Astrocyte of the cerebellum (primary cell): ENCODE results near the gene RHAG.

Experiments
- DNase-seq: peaks from one replicate; pipeline ENCODE4 v3.0.0-alpha.2; 2011; ENCODE audit warnings: low read depth
- H3K4me3 ChIP-seq: 2 replicates; pipeline ENCODE4 v1.5.1; 2011; ENCODE audit warnings: mild to moderate bottlenecking, low read depth, low read length, moderate library complexity
- in situ Hi-C: cut with HindIII; loops from 2 replicates; pipeline ENCODE4 v1.10.0; 2017; ENCODE audit warnings: low sequenced_read_pairs
- TF ChIP-seq, protein P1 (sequence below): IDR thresholded peaks from 2 replicates; pipeline ENCODE4 v1.5.1; 2012; ENCODE audit warnings: low read length, low read depth, moderate library complexity, mild to moderate bottlenecking; ENCODE audit errors: missing control alignments

RHAG gene

DNA sequence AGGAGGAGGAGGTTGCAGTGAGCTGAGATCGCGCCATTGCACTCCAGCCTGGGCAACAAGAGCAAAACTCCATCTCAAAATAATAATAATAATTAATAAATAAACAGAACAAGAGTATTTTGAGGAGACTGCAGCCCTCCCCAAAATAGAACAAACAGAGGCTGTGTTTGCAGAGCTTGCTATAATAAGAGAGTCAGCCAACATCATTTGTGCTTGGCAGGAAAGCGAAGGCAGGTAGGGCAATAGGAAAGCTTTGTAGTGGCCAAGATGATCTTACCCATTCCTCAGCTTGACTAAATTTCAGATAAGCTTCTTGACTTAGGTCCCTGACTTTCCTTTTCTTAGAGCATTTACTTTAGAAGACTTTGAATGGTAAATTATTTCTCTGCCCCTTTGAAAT, 79.5 kb downstream of the RHAG start:
- TF ChIP-seq, protein P1, sequence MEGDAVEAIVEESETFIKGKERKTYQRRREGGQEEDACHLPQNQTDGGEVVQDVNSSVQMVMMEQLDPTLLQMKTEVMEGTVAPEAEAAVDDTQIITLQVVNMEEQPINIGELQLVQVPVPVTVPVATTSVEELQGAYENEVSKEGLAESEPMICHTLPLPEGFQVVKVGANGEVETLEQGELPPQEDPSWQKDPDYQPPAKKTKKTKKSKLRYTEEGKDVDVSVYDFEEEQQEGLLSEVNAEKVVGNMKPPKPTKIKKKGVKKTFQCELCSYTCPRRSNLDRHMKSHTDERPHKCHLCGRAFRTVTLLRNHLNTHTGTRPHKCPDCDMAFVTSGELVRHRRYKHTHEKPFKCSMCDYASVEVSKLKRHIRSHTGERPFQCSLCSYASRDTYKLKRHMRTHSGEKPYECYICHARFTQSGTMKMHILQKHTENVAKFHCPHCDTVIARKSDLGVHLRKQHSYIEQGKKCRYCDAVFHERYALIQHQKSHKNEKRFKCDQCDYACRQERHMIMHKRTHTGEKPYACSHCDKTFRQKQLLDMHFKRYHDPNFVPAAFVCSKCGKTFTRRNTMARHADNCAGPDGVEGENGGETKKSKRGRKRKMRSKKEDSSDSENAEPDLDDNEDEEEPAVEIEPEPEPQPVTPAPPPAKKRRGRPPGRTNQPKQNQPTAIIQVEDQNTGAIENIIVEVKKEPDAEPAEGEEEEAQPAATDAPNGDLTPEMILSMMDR: no peak
- no peak overlapping the region for H3K4me3 ChIP-seq
- in situ Hi-C loops: no loop called here
- no peak for DNase-seq

DNA sequence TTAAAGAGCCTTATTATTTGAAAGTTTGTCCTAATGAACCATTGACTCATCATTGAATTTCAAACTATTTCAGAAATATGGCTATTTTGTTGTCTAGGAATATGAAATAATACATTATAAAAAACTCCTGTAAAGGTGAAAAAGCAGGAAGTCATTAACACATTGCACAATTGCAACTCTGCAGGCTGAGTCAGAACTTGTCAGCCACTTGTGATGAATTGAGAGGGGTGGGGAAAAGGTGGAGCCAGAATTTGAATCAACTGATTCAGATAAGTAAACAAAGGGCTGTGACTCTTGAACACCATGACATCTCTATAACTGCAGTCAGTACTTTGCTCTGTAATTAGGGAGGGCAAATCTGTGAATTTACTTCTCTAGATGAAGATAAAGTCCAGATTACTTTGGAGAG, 80.2 kb downstream of the RHAG start:
- TF ChIP-seq, protein P1: no peak

DNA sequence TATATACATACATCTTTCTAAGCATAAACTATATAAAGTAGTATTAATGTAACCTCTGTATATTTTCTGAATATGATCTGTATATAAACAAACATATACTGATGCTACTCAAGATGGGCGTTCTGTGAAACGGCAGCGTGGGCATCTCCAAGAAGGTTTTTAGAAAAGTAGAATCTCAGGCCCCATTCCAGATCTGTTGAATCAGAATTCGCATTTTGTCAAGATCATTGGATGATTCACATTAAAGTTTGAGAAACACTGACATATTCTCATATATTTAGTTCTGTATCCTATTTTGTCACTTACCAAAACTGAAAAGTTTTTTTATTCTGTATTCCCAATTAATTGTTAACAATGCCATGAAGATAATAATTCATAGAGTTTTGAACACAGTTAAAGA, 80.7 kb downstream of the RHAG start:
- DNase-seq: no peak
- TF ChIP-seq, protein P1: no peak
- in situ Hi-C loops: no loop called here
- H3K4me3 ChIP-seq: no peak overlapping the region

More for the DNA sequence above, 80.2 kb downstream of the RHAG start:
- DNase-seq: peak; percentile 42
- in situ Hi-C loops: no loop called here
- H3K4me3 ChIP-seq: no peak overlapping the region
